ENCODE measurements around the gene HOXC4.

DNA sequence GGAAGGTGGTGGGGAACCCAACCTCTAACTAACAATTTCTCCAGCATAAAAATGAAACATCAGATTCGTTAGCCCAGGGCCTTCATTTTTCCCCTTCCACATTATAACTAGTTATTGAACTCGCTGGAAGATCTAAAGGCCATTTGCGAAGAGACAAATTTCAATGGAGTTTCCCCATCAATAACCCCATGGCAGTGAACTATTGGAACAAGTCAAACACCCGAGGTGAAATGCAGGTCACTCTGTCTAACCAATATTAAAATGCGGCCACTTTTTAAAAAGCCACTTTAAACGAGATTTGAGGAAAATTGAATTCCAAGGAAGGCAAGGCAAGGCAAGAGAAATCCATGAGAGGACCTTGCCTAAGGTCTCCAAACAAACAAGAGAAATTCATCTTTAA, 4.5 kb upstream of the HOXC4 start:
- TF ChIP-seq, protein P1, sequence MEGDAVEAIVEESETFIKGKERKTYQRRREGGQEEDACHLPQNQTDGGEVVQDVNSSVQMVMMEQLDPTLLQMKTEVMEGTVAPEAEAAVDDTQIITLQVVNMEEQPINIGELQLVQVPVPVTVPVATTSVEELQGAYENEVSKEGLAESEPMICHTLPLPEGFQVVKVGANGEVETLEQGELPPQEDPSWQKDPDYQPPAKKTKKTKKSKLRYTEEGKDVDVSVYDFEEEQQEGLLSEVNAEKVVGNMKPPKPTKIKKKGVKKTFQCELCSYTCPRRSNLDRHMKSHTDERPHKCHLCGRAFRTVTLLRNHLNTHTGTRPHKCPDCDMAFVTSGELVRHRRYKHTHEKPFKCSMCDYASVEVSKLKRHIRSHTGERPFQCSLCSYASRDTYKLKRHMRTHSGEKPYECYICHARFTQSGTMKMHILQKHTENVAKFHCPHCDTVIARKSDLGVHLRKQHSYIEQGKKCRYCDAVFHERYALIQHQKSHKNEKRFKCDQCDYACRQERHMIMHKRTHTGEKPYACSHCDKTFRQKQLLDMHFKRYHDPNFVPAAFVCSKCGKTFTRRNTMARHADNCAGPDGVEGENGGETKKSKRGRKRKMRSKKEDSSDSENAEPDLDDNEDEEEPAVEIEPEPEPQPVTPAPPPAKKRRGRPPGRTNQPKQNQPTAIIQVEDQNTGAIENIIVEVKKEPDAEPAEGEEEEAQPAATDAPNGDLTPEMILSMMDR (IDR thresholded peaks at IDR 0.05; ENCODE audit: insufficient read depth, low read depth, low read length), result no peak
- no peak for TF ChIP-seq EZH2 (IDR thresholded peaks at IDR 0.05; ENCODE audit: insufficient read depth, low read length)
